HFFc6 (cell line): ENCODE results near the gene OR4S2. TPM values are rescaled to one million over a fixed set of nuclear protein-coding genes. Genes with fewer than 3 reads are reported as not detected.

Source experiments
- DNase-seq: peaks from one replicate; pipeline ENCODE4 v3.0.0-alpha.2; 2018
- H3K27ac Mint-ChIP-seq: 2 replicates; pipeline ENCODE4 v1.8.0; 2020; ENCODE audit warnings: mild to moderate bottlenecking, mixed read lengths
- H3K27me3 Mint-ChIP-seq: 2 replicates; pipeline ENCODE4 v1.8.0; 2021; ENCODE audit warnings: mild to moderate bottlenecking, moderate library complexity, mixed read lengths; ENCODE audit not compliant: insufficient read depth
- H3K36me3 Mint-ChIP-seq: 2 replicates; pipeline ENCODE4 v1.8.0; 2021; ENCODE audit warnings: low read depth, mixed read lengths
- H3K4me1 Mint-ChIP-seq: 2 replicates; pipeline ENCODE4 v1.8.0; 2020; ENCODE audit warnings: low read depth, mixed read lengths
- H3K4me3 Mint-ChIP-seq: 2 replicates; pipeline ENCODE4 v1.8.0; 2020; ENCODE audit warnings: mild to moderate bottlenecking, moderate library complexity, mixed read lengths
- H3K9me3 Mint-ChIP-seq: 2 replicates; pipeline ENCODE4 v1.8.0; 2020; ENCODE audit warnings: mild to moderate bottlenecking, mixed read lengths
- CTCF ChIP-seq: fragments of 200-600 bp; sonication (generic); IDR thresholded peaks from 2 replicates; pipeline ENCODE4 v1.5.0; 2021; ENCODE audit warnings: antibody characterized with exemption, mild to moderate bottlenecking
- total RNA-seq, 6 experiments: library from RNA; stranded (reverse); fragmentation: NEBNext Ultra II Directional; extraction: Animal tissue kit (Norgen Biotek cat#: 25700); gene quantifications; 2 replicates in 1 of 6; 3 replicates in 5 of 6; pipeline ENCODE4 v1.2.3, GENCODE V29; 2021

Gene OR4S2
- total RNA-seq, 6 experiments from 2014 or later: not detected

GRCh38 chr11:55655096-55655495, 7.0 kb downstream of the OR4S2 start:
- TF ChIP-seq CTCF: no peak
- no peaks in the 10 kb centered on the region for H3K4me1 Mint-ChIP-seq
- peaks cover 6% of the 10 kb centered on the region; the same call in 1 of the 2 replicates for H3K9me3 Mint-ChIP-seq
- H3K36me3 Mint-ChIP-seq: no peaks in the 10 kb centered on the region
- no peaks in the 10 kb centered on the region for H3K27me3 Mint-ChIP-seq
- no peak overlapping the region for H3K4me3 Mint-ChIP-seq
- no peak for DNase-seq
- no peak overlapping the region for H3K27ac Mint-ChIP-seq

- H3K9me3 Mint-ChIP-seq: no peaks in the 10 kb centered on the region; the same call in 1 of the 2 replicates
- no peaks in the 10 kb centered on the region for H3K4me1 Mint-ChIP-seq
- H3K36me3 Mint-ChIP-seq: no peaks in the 10 kb centered on the region
- no peak overlapping the region for H3K27ac Mint-ChIP-seq
- H3K27me3 Mint-ChIP-seq: no peaks in the 10 kb centered on the region
- no peak for DNase-seq
- H3K4me3 Mint-ChIP-seq: no peak overlapping the region
- TF ChIP-seq CTCF: no peak
These were observed 10.0 kb downstream of the OR4S2 start for GRCh38 chr11:55658031-55658573.

- no peak for DNase-seq
- no peak overlapping the region for H3K4me3 Mint-ChIP-seq
- no peaks in the 10 kb centered on the region for H3K27me3 Mint-ChIP-seq
- TF ChIP-seq CTCF: no peak
- H3K4me1 Mint-ChIP-seq: no peaks in the 10 kb centered on the region
- no peak overlapping the region for H3K27ac Mint-ChIP-seq
- H3K9me3 Mint-ChIP-seq: no peaks in the 10 kb centered on the region; the same call in 1 of the 2 replicates
- no peaks in the 10 kb centered on the region for H3K36me3 Mint-ChIP-seq
These were observed 10.5 kb downstream of the OR4S2 start for GRCh38 chr11:55658608-55659007.

- TF ChIP-seq CTCF: no peak
- Mint-ChIP-seq H3K9me3 (0 out of 2 replicates have a peak, but pooled peaks cover 4% of the 10 kb centered on the region), H3K36me3 (no peaks in the 10 kb centered on the region), H3K27me3 (no peaks in the 10 kb centered on the region), H3K4me3 (no peak within 1 kb of the TSS), H3K4me1 (no peaks in the 10 kb centered on the region), H3K27ac (no peak within 1 kb of the TSS)
- DNase-seq: no peak
These were observed 13.8 kb downstream of the OR4S2 start, which contains the start of gene OR4C6 for GRCh38 chr11:55661901-55662300. OR4C6 (plus strand) TSS chr11:55662201; CDS start chr11:55665167, 2,966 bp downstream.

- H3K27ac Mint-ChIP-seq: no peak overlapping the region
- no peaks in the 10 kb centered on the region for H3K4me1 Mint-ChIP-seq
- no peak for TF ChIP-seq CTCF
- H3K27me3 Mint-ChIP-seq: no peaks in the 10 kb centered on the region
- 0 out of 2 replicates have a peak, but pooled peaks cover 4% of the 10 kb centered on the region for H3K9me3 Mint-ChIP-seq
- no peak overlapping the region for H3K4me3 Mint-ChIP-seq
- H3K36me3 Mint-ChIP-seq: no peaks in the 10 kb centered on the region
- DNase-seq: no peak
These were observed 21.2 kb downstream of the OR4S2 start for GRCh38 chr11:55669376-55669775.
